ENCODE results near the gene IGFBPL1.

Gene IGFBPL1

GRCh38 chr9:38437193-38437823, 13.1 kb upstream of the IGFBPL1 start:
- TF ChIP-seq, protein P1, sequence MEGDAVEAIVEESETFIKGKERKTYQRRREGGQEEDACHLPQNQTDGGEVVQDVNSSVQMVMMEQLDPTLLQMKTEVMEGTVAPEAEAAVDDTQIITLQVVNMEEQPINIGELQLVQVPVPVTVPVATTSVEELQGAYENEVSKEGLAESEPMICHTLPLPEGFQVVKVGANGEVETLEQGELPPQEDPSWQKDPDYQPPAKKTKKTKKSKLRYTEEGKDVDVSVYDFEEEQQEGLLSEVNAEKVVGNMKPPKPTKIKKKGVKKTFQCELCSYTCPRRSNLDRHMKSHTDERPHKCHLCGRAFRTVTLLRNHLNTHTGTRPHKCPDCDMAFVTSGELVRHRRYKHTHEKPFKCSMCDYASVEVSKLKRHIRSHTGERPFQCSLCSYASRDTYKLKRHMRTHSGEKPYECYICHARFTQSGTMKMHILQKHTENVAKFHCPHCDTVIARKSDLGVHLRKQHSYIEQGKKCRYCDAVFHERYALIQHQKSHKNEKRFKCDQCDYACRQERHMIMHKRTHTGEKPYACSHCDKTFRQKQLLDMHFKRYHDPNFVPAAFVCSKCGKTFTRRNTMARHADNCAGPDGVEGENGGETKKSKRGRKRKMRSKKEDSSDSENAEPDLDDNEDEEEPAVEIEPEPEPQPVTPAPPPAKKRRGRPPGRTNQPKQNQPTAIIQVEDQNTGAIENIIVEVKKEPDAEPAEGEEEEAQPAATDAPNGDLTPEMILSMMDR (IDR thresholded peaks at IDR 0.05; ENCODE audit: low read depth, low read length): no peak
- DNase-seq (ENCODE audit: extremely low read depth, low read depth): no peak

GRCh38 chr9:38436708-38437107, 12.5 kb upstream of the IGFBPL1 start:
- DNase-seq (ENCODE audit: extremely low read depth, low read depth): no peak

GRCh38 chr9:38435521-38435920, 11.3 kb upstream of the IGFBPL1 start:
- TF ChIP-seq, protein P1 (IDR thresholded peaks at IDR 0.05; ENCODE audit: low read depth, low read length): no peak
- no peak for DNase-seq (ENCODE audit: extremely low read depth, low read depth)

More at GRCh38 chr9:38436708-38437107, 12.5 kb upstream of the IGFBPL1 start:
- TF ChIP-seq, protein P1 (IDR thresholded peaks at IDR 0.05; ENCODE audit: low read depth, low read length): no peak

- TF ChIP-seq, protein P1 (IDR thresholded peaks at IDR 0.05; ENCODE audit: low read depth, low read length): no peak
- DNase-seq (ENCODE audit: extremely low read depth, low read depth): no peak
Measured at GRCh38 chr9:38434853-38435252, 10.6 kb upstream of the IGFBPL1 start.

GRCh38 chr9:38434365-38434764, 10.1 kb upstream of the IGFBPL1 start:
- no peak for DNase-seq (ENCODE audit: extremely low read depth, low read depth)
- TF ChIP-seq, protein P1 (IDR thresholded peaks at IDR 0.05; ENCODE audit: low read depth, low read length): no peak

DNA sequence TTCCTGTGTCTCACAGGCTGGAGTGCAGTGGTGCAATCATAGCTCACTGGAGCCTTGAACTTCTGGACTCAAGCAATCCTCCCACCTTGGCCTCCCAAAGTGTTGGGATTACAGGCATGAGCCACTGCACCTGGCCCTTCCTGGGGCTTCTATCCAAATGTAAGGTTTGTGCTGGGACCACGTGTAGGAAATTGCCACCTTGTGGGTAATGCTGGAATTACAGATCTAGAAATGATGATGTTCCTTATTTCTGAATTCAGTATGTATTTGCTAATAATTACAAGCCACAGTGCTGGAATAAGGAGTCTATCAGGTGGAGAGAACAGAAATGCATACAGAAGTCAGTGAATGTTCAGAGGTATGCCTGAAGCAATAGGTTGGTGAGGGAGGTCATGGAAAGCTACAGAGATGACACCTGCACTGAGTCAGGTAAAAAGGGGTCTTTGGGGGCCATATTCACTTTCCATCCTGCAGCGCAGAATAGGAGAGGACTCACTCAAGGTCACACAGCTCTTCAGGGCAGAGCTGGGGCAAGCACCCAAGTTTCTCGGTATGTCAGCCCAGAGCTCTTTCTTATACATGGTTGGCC, 8.8 kb upstream of the IGFBPL1 start:
- peak; percentile 11 for DNase-seq (ENCODE audit: extremely low read depth, low read depth)
- TF ChIP-seq, protein P1 (IDR thresholded peaks at IDR 0.05; ENCODE audit: low read depth, low read length): peak; percentile 58

DNA sequence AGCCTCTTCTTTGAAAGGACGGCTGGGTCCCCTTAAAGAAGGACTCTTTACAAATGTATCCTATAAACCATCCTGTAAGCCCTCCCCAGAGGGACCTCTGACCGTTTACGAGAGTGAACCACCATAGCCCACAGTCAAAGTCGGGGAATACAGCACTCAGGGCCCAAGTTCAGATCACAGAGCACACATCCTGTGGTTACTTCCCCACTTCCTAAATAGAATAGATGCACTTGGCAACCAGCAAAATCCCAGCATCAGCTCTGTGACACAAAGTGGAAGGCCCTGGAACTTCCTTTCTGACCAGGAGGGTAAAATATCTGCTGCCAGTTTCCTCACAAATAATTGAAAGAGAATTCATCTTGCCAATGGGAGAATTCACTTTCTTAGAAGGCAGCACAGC, 6.9 kb upstream of the IGFBPL1 start:
- TF ChIP-seq, protein P1 (IDR thresholded peaks at IDR 0.05; ENCODE audit: low read depth, low read length): no peak
- DNase-seq (ENCODE audit: extremely low read depth, low read depth): no peak

Data from AG09319 (cell line).